Keratinocyte (primary cell): ENCODE results near the gene TMEM184C. TPM values are rescaled to one million over a fixed set of nuclear protein-coding genes. Genes with fewer than 3 reads are reported as not detected.

ENCODE experiments used
- DNase-seq: peaks from one replicate; pipeline ENCODE4 v3.0.0-alpha.2; 2011; ENCODE audit warnings: low read depth, missing footprints, low spot score
- FAIRE-seq: peaks from 2 replicates; lab custom pipeline; 2011; peaks lifted over from hg19 to GRCh38; lab: Jason Lieb, UNC
- H2AFZ ChIP-seq: 2 replicates; pipeline ENCODE4 v1.6.0; 2012; ENCODE audit warnings: low read length, control low read depth, inconsistent platforms; ENCODE audit not compliant: control insufficient read depth
- H3K27ac ChIP-seq: 2 replicates; pipeline ENCODE4 v1.5.1; 2011; ENCODE audit warnings: low read length; ENCODE audit not compliant: control insufficient read depth, insufficient read depth
- H3K27me3 ChIP-seq: 3 replicates; pipeline ENCODE4 v1.6.0; 2011; ENCODE audit warnings: low read length; ENCODE audit not compliant: control insufficient read depth, insufficient read depth; ENCODE audit errors: extremely low read depth
- H3K36me3 ChIP-seq, 2 experiments: 2 replicates in 1 of 2; 3 replicates in 1 of 2; pipeline ENCODE4 v1.5.1; 2011; ENCODE audit warnings: low read length in 2 of 2, mild to moderate bottlenecking in 1 of 2; ENCODE audit not compliant: control insufficient read depth in 2 of 2, insufficient read depth in 2 of 2; ENCODE audit errors: extremely low read depth in 1 of 2
- H3K4me1 ChIP-seq: 3 replicates; pipeline ENCODE4 v1.5.1; 2011; ENCODE audit warnings: low read length; ENCODE audit not compliant: control insufficient read depth, insufficient read depth; ENCODE audit errors: extremely low read depth
- H3K4me2 ChIP-seq: 3 replicates; pipeline ENCODE4 v1.6.0; 2011; ENCODE audit warnings: low read depth, low read length; ENCODE audit not compliant: control insufficient read depth, insufficient read depth; ENCODE audit errors: extremely low read depth
- H3K4me3 ChIP-seq, 3 experiments: fragments of 200-600 bp in 1 of 3; sonication (generic) in 1 of 3; 2 replicates in 2 of 3; 3 replicates in 1 of 3; pipeline ENCODE4 v1.5.1; 2011 to 2016; ENCODE audit warnings: low read length in 3 of 3, mild to moderate bottlenecking in 3 of 3, control low read depth in 2 of 3, inconsistent platforms in 1 of 3, low read depth in 1 of 3, mixed read lengths in 1 of 3, mixed run types in 1 of 3, moderate library complexity in 1 of 3; ENCODE audit not compliant: control insufficient read depth in 2 of 3, insufficient read depth in 2 of 3; ENCODE audit errors: extremely low read depth in 1 of 3
- H3K79me2 ChIP-seq: 2 replicates; pipeline ENCODE4 v1.6.0; 2012; ENCODE audit warnings: low read length; ENCODE audit not compliant: control insufficient read depth, insufficient read depth
- H3K9ac ChIP-seq: 3 replicates; pipeline ENCODE4 v1.6.0; 2011; ENCODE audit warnings: low read length; ENCODE audit not compliant: control insufficient read depth, insufficient read depth; ENCODE audit errors: extremely low read depth
- H3K9me1 ChIP-seq: 3 replicates; pipeline ENCODE4 v1.6.0; 2011; ENCODE audit warnings: low read length; ENCODE audit not compliant: control insufficient read depth, insufficient read depth; ENCODE audit errors: extremely low read depth
- H3K9me3 ChIP-seq: 2 replicates; pipeline ENCODE4 v1.5.1; 2012; ENCODE audit warnings: low read depth, low read length; ENCODE audit not compliant: control insufficient read depth
- H4K20me1 ChIP-seq: 3 replicates; pipeline ENCODE4 v1.6.0; 2011; ENCODE audit warnings: low read length; ENCODE audit not compliant: control insufficient read depth, insufficient read depth; ENCODE audit errors: extremely low read depth
- CTCF ChIP-seq, 3 experiments: IDR thresholded peaks in 1 of 3; conservative IDR thresholded peaks in 1 of 3; optimal IDR thresholded peaks in 1 of 3; 2 replicates in 2 of 3; 3 replicates in 1 of 3; pipeline versions ENCODE3 to v1.5.1; 2011; ENCODE audit warnings: low read length in 3 of 3, mild to moderate bottlenecking in 3 of 3, moderate library complexity in 2 of 3, control low read depth in 1 of 3, inconsistent platforms in 1 of 3; ENCODE audit not compliant: insufficient read depth in 2 of 3; ENCODE audit errors: extremely low read depth in 1 of 3
- EZH2 ChIP-seq: IDR thresholded peaks from one replicate; pipeline ENCODE4 v1.6.1; 2012; ENCODE audit warnings: inconsistent platforms, mild to moderate bottlenecking, low read length, moderate library complexity
- dilution Hi-C: fragments of 300-500 bp; cut with MboI; formaldehyde crosslinking; loops from one replicate; pipeline ENCODE4 v1.7.0; 2020; ENCODE audit warnings: low sequenced_read_pairs; ENCODE audit not compliant: extremely low pct_ligation_motif_present
- polyA plus RNA-seq, 5 experiments: library from polyadenylated mRNA; depleted of rRNA in 3 of 5; stranded (reverse) in 3 of 5; stranded (forward) in 1 of 5; unstranded in 1 of 5; fragments of >200 nt; gene quantifications; 1 replicate in 1 of 5; 2 replicates in 3 of 5; 3 replicates in 1 of 5; pipeline versions ENCODE4 v1.2.1 to v1.2.3, GENCODE V29; 2011 to 2012; ENCODE audit warnings: missing spikeins in 2 of 5, low read depth in 1 of 5, low replicate concordance in 1 of 5

Gene TMEM184C
- polyA plus RNA-seq, 1 donor (not counting 4 experiments of a cell fraction or from before 2014, with no cell fraction given): 32.2 TPM

- no peak for TF ChIP-seq CTCF (optimal IDR thresholded peaks at IDR 0.05 in 1 of 3, IDR thresholded peaks at IDR 0.05 in 1 of 3, conservative IDR thresholded peaks at IDR 0.05 in 1 of 3; ENCODE audit: extremely low read depth in 1 of 3, insufficient read depth in 2 of 3, low read length in 3 of 3)
- TF ChIP-seq EZH2: no peak
- H3K36me3 ChIP-seq: peaks cover 3 to 7% of the 10 kb centered on the region in 2 experiments
- H3K9me3 ChIP-seq: no peaks in the 10 kb centered on the region
- peak overlapping the region; percentile 99 for H2AFZ ChIP-seq
- dilution Hi-C loops: no loop called here
- H3K79me2 ChIP-seq: peaks cover 24% of the 10 kb centered on the region
- no peak for FAIRE-seq
- peak overlapping the region; percentile 95 for H3K27ac ChIP-seq
- DNase-seq: no peak
- peaks cover 2% of the 10 kb centered on the region for H3K9me1 ChIP-seq
- peaks cover 13% of the 10 kb centered on the region for H3K4me1 ChIP-seq
- H4K20me1 ChIP-seq: no peaks in the 10 kb centered on the region
- peak overlapping the region; percentile 100 for H3K4me2 ChIP-seq
- H3K9ac ChIP-seq: peak overlapping the region; percentile 97
- H3K4me3 ChIP-seq: peak overlapping the region; percentile 85 to 98 (median 91)
- H3K27me3 ChIP-seq: no peaks in the 10 kb centered on the region
These were observed 65.6 kb downstream of the TMEM184C start for GRCh38 chr4:147682755-147683154.

- DNase-seq (no peak), FAIRE-seq (no peak)
- peaks cover 13% of the 10 kb centered on the region for H3K4me1 ChIP-seq
- no peaks in the 10 kb centered on the region for H3K27me3 ChIP-seq
- peak overlapping the region; percentile 95 for H3K27ac ChIP-seq
- peak overlapping the region; percentile 85 to 98 (median 91) for H3K4me3 ChIP-seq
- TF ChIP-seq CTCF (optimal IDR thresholded peaks at IDR 0.05 in 1 of 3, IDR thresholded peaks at IDR 0.05 in 1 of 3, conservative IDR thresholded peaks at IDR 0.05 in 1 of 3; ENCODE audit: extremely low read depth in 1 of 3, insufficient read depth in 2 of 3, low read length in 3 of 3): no peak
- peak overlapping the region; percentile 97 for H3K9ac ChIP-seq
- H3K79me2 ChIP-seq: peaks cover 24% of the 10 kb centered on the region
- no peaks in the 10 kb centered on the region for H3K9me3 ChIP-seq
- H3K4me2 ChIP-seq: peak overlapping the region; percentile 100
- peaks cover under 1 to 7% of the 10 kb centered on the region in 2 experiments for H3K36me3 ChIP-seq
- peak overlapping the region; percentile 99 for H2AFZ ChIP-seq
- peaks cover 2% of the 10 kb centered on the region for H3K9me1 ChIP-seq
- dilution Hi-C loops: no loop called here
- no peaks in the 10 kb centered on the region for H4K20me1 ChIP-seq
These were observed 66.0 kb downstream of the TMEM184C start for GRCh38 chr4:147683188-147683591.
